OCI-LY7 (cell line): ENCODE measurements around the gene CAPN10.

Experiments used
- CTCF ChIP-seq: fragments of 200-600 bp; sonication (generic); conservative IDR thresholded peaks from 2 replicates; pipeline ENCODE4 v1.5.1; 2014; ENCODE audit warnings: mild to moderate bottlenecking, antibody characterized with exemption, low read length, moderate library complexity, mixed read lengths
- EZH2phosphoT487 ChIP-seq: fragments of 200-600 bp; sonication (generic); IDR thresholded peaks from 2 replicates; pipeline ENCODE4 v1.6.1; 2018; ENCODE audit warnings: low read depth, borderline replicate concordance, mild to moderate bottlenecking, mixed run types, antibody characterized with exemption, low read length, moderate library complexity, mixed read lengths

- TF ChIP-seq CTCF, result no peak
- TF ChIP-seq EZH2phosphoT487, result no peak
Measured at GRCh38 chr2:240640939-240641338, 54.4 kb downstream of the CAPN10 start.
